Measurements from ENCODE around the gene MYO9B.

Gene MYO9B

GRCh38 chr19:17226002-17226933 is 150.7 kb downstream of the MYO9B start, which contains the start of gene OCEL1:
Gene OCEL1, plus strand, starts transcription at chr19:17226226. Its CDS starts 22 bp downstream, at chr19:17226248.
- peak; percentile 92 for DNase-seq

- DNase-seq: no peak
Measured at GRCh38 chr19:17227798-17228367, 152.3 kb downstream of the MYO9B start.

DNA sequence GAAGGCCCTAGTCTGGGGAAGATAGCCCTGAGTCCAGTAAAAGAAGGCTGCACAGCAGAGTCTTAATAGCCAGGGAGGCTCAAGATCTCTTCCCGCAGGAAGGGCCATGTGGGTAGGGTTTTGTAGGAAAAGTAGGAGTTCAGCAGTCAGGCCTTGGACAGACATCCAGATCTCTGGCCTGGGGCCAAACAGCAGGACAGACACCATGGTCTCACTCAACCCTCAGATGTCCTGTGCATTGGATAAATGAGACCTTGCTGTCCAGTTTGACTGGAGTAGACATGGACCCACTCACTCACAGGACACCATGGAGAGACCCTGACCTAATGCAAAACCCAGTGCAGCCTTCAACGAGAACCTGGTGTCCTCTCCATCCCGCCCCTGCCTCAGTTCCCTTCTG is 154.3 kb downstream of the MYO9B start:
- DNase-seq: no peak

DNA sequence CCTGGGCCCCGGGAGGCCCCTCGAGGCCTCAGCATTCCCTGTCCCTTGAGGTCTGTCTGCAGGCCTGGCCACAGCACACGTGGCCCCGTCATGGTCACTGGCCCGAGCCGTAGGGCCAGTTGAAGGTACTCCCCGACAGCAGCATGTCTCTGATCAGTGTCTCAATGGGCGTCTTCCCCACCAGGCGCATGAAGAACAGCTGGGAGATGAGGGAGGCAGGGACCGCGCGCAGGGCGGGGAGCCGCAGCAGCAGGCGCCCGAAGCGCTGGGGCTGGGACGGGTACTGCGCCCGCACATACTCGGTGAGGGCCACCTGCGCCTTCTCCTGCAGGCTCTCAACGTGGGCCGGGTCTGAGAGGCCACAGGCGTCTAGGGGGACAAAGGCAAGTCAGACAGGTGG is 156.7 kb downstream of the MYO9B start:
- no peak for DNase-seq

GRCh38 chr19:17234911-17235299 is 159.3 kb downstream of the MYO9B start:
- DNase-seq: peak; percentile 5

GRCh38 chr19:17235300-17235970 is 159.9 kb downstream of the MYO9B start:
- DNase-seq: peak; percentile 42

DNA sequence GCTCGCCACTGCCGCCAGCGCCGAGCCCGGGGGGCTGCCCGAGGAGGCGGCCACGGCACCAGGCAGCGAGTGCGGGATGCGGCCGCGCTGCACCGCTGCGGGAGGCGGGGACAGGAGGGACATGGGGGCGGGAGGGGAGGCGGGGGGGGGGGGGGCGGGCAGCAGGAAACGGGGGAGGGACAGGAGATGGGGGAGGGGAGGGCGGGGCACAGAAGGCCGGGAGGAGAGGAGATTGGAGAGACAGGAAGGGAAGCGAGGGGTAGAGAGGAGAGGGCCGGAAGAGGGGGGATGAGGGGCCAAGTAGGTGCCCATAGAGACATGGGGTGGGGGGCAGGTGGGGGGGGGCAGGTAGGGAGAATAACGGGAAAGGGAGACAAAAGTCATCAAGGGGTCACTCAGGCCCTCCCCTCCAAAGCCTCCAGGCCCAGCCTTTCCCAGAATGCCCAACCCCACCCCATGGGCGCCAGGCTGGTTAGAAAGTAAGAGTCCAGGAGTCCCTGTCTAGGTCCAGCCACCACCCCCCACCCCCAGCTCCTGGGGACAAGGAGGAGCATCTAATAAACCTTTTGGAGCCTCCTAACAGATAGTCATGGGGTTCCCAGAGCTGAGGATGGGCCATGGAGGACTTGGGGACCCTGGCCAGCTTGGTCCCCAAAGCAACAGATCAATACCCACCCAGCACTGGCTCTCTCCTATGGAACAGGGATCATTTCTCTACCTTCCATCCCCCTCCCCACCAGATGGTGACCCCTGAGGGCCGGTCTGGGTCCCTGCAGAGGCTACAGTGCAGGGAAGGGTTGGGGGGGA is 160.6 kb downstream of the MYO9B start:
- peak; percentile 45 for DNase-seq

DNA sequence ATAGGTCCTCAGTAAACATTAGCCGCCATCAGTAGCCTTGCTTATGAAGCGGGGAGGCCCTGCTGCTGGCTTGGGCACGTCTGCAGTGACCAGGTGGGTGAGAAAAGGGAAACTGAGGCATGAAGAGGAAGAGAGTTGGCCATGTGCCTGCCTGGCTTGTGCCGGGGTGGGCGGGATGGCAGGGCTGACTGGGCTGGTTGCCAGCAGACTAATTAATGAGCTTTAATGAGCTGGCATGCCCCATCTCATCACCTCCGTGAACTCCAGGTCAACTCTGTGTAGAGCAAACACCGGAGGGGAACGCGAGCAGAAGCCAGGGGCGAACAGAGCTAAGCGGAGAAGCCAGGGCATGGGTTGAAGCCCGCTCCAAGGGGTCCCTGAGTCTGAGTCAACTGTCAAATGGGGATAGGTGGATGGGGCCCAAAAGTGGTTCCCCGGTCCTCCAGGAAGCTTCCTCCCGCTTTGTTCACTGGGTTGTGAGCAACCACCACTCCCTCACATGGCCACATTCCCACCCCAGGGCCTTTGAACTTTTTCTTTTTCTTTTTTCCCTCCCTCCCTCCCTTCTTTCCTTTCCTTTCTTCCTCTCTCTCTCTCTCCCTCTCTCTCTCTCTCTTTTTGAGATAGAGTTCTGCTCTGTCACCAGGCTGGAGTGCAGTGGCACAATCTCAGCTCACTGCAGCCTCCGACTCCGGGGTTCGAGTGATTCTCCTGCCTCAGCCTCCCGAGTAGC is 161.4 kb downstream of the MYO9B start:
- DNase-seq: no peak

DNA sequence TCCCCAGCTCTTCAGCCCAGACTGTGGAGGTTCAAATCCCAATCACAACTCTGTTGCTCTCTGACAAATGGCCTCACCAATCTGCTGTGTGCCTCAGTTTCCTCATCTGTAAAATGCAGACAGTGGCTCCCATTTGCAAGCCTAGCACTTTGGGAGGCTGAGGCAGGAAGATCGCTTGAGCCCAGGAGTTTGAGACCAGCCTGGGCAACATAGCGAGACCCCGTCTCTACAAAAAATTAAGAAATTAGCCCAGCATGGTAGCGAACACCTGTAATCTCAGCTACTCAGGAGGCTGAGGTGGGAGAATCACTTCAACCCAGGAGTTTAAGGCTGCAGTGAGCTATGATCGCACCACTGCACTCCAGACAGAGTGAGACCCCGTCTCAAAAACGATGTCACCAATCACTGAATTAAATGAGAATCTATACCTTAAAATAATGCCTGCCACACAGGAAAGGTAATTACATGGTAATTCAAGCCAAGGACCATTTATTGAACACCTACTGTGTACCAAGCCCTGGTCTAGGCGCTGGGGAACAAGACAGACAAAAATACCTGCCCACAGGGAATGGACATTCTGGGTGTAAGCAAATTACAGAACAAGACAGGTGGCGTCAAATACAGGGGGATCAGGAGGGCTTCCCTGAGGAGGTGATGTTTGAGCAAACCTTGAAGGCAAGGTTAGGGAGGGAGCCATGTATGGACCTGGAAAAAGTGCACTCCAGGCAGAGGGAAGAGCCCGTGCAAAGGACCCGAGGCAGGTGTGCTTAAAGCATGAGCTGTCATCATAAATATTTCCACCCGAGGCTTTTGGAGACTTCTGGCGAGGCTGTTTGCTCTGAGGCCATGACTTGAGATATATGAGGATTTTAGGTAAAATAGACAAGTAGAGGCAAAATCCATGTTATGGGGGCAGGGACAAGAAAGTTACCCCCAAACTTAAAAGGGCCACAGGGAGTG is 162.4 kb downstream of the MYO9B start:
- DNase-seq: no peak

DNA sequence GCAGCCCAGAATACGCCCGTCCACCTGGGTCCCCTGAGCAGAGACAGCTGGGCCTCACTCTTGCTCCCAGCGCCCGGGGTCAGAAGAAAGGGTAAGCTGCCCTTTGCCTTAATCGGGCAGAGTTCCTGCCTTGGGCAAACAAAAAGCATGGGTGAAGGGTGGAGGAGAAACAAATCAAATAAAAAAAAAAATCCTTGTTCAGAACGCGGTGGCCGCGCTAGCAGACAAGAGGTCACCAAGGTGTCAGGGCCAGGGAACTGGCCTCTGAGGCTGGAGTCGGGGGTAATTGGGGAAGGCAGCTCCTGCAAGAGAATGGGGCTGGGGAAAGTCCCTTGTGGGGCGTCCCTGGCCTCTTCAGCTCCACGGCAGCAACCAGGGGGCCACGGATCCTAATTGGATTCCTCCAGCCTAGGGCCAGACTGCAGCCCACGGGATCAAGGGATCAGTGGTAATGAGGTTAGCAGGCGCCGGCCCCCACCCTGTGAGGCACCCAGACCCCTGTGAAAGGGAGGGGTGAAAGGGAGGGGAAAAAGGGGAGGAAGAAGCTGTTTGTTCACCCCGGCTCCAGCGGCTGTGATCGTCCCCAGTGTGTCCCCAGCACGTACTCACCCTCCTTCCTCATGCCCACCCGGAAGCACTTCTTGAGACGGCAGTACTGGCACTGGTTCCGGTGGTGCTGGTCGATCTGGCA is 164.6 kb downstream of the MYO9B start:
- no peak for DNase-seq

DNA sequence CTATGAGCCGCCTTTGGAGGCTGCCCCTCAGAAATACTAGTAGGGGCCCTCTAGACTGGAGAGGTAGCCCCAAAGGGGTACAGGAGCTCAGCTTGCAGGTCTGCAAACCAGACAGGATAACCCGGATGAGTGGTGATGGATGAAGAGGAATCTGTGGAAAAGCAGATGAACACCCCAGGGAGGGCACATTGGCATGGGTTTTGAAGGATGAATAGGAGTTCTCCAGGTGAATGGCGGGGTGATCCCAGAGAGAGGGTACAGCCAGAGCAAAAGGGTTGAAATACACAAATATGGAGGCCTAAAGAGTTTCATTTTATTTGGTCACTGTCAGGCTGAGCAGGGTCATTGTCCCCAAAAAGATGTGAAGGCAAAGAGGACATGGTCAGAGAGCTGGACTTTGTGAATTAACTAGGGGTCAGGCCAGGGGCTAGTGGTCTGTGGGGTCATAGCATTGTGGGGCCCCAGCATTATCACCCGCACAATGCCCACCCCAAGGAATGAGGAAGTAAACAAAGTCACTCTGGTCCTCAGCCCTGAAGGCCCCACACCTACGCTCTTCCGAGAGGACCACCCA is 165.3 kb downstream of the MYO9B start:
- no peak for DNase-seq

GRCh38 chr19:17242431-17243208 is 167.0 kb downstream of the MYO9B start:
- DNase-seq: no peak

- DNase-seq: no peak
Measured at GRCh38 chr19:17243211-17243829, 167.7 kb downstream of the MYO9B start.

GRCh38 chr19:17243830-17244617 is 168.4 kb downstream of the MYO9B start:
- DNase-seq: no peak

DNA sequence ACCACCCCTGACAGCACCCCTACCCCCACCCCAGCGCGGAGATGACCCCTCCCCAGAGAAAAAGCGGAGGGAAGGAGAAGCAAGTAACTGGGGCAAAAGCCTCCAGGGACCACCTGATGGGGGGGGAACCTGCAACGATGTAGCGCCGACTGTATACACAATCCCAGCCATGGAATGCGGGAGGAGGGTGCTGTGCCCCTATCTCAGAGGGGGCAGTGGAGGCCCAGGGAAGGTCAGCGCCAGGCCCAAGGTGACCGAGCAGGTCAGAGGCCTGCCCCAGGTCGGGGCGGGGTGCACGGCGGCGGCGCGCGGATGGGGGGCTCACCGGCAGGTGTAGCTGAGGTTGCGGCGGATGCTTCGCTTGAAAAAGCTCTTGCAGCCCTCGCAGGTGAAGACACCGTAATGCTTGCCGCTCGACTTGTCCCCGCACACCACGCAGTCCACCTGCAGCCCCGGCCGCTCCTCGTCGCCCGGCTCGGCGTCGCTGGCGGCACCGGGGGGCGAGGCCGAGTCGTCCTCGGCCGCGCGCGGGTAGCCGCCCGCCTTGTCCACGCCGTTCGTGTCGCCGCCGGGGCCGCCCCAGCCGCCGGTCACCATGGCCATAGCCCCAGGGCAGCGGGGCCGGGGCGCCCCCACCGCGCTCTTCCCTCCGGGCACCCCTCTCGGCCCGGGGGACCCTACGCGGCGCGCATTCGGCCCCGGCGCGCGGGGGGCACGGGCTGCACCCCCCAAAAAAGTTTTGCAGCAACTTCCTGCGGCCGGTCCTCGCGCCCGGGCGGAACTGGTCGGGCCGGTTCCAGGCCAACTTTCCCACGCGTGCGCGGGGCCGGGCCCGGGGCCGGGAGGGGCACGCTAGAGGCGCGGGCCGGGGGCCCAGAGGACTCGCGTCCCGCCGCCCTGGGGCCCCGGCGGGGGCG is 169.3 kb downstream of the MYO9B start:
- DNase-seq: no peak

DNA sequence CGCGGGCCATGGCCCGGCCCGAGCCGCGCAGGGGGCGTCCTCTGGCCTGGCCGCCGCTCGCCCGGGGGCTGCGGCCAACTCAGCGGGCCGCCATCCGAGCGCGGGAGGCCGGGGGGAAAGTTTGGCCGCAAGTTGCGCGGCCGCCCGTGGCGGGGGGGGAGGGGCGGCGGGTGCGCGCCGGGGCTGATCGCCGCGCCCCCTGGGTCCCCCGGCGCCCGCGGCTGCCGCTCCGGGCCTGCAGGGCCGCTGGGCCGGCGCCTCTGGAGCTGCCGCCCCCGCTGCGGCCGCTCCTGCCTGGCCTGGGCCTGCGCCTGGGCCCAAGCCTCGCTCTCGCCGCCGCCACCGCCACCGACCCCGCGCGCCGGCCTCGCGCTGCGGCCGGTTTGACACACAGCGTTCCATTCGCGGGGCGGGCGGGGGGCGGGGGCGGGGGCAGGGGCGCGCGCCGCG is 170.0 kb downstream of the MYO9B start, which contains the start of gene NR2F6:
NR2F6 (minus strand) TSS at position 385 of the 450 bp plus-strand sequence. CDS start 699 bp downstream, outside the sequence.
- no peak for DNase-seq
